D721Med (cell line): ENCODE data around the gene SMAD2.
A peak's percentile ranks its signal among the peaks of the same experiment; 100 is the strongest.

Experiments
- DNase-seq: peaks from one replicate; pipeline ENCODE4 v3.0.0; 2011; ENCODE audit warnings: low spot score; ENCODE audit not compliant: insufficient read length
- FAIRE-seq: peaks from 2 replicates; lab custom pipeline; 2011; peaks lifted over from hg19 to GRCh38; lab: Jason Lieb, UNC
- CTCF ChIP-seq: IDR thresholded peaks from 2 replicates; pipeline ENCODE4 v1.5.1; 2012; ENCODE audit warnings: mild to moderate bottlenecking, control low read depth; ENCODE audit not compliant: insufficient read depth; ENCODE audit errors: missing control alignments

The SMAD2 gene

GRCh38 chr18:47872426-47872825 lies 58.0 kb downstream of the SMAD2 start:
- no peak for FAIRE-seq
- no peak for DNase-seq
- no peak for TF ChIP-seq CTCF

GRCh38 chr18:47871288-47871687 lies 59.2 kb downstream of the SMAD2 start:
- peak; percentile 85 for FAIRE-seq
- no peak for DNase-seq
- TF ChIP-seq CTCF: no peak

- no peak for TF ChIP-seq CTCF
- DNase-seq: no peak
- FAIRE-seq: no peak
Observed at GRCh38 chr18:47870605-47871004, 59.9 kb downstream of the SMAD2 start.

GRCh38 chr18:47868744-47869143 lies 61.7 kb downstream of the SMAD2 start:
- peak; percentile 21 for FAIRE-seq
- no peak for DNase-seq
- TF ChIP-seq CTCF: no peak

GRCh38 chr18:47865183-47865582 lies 65.3 kb downstream of the SMAD2 start:
- no peak for TF ChIP-seq CTCF
- peak; percentile 51 for FAIRE-seq
- no peak for DNase-seq

- TF ChIP-seq CTCF: no peak
- DNase-seq (no peak), FAIRE-seq (no peak)
Observed at GRCh38 chr18:47863041-47863440, 67.4 kb downstream of the SMAD2 start.

- no peak for TF ChIP-seq CTCF
- DNase-seq (no peak), FAIRE-seq (no peak)
Observed at GRCh38 chr18:47858607-47859006, 71.9 kb downstream of the SMAD2 start.
